Fibroblast of mammary gland (primary cell): Measurements from ENCODE around the gene GRIK4.

Experiments
- DNase-seq: peaks from one replicate; pipeline ENCODE4 v3.0.0-alpha.2; 2010; ENCODE audit warnings: low read depth
- H3K4me3 ChIP-seq: 2 replicates; pipeline ENCODE4 v1.5.1; 2011; ENCODE audit warnings: low read depth, mild to moderate bottlenecking, low read length, moderate library complexity; ENCODE audit not compliant: control insufficient read depth
- CTCF ChIP-seq: conservative IDR thresholded peaks from 2 replicates; pipeline ENCODE4 v1.5.1; 2011; ENCODE audit warnings: low read depth, low read length, inconsistent platforms; ENCODE audit not compliant: control insufficient read depth, insufficient read depth

Gene GRIK4

GRCh38 chr11:120744016-120744994 lies 232.8 kb downstream of the GRIK4 start:
- TF ChIP-seq CTCF = peak; percentile 15
- no peak overlapping the region for H3K4me3 ChIP-seq
- DNase-seq = no peak

DNA sequence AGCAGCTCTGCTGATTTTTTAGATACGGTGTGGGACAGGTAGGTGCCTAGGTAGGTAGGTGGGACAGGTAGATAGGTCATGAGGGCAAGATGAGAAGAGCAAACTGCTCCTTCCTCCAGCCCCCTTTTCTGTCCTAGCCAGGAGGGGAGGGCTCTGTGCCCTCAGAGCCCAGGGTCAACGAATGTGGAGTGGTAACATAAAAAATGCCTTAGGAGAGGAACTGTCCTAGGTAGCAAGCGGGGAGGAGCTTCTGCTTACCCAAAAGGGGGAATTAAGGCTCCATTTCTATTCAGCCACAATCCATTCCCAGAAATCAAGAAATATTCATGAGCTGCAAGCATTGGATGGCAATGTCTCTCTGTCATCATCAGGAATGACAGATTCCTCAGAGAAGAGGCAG lies 234.8 kb downstream of the GRIK4 start:
- TF ChIP-seq CTCF = no peak
- H3K4me3 ChIP-seq = no peak overlapping the region
- no peak for DNase-seq

- no peak for TF ChIP-seq CTCF
- peak; percentile 5 for DNase-seq
- no peak overlapping the region for H3K4me3 ChIP-seq
These were observed 235.5 kb downstream of the GRIK4 start for GRCh38 chr11:120746836-120747609.

- no peak for TF ChIP-seq CTCF
- H3K4me3 ChIP-seq = no peak overlapping the region
- no peak for DNase-seq
These were observed 236.6 kb downstream of the GRIK4 start for GRCh38 chr11:120747850-120748814.

DNA sequence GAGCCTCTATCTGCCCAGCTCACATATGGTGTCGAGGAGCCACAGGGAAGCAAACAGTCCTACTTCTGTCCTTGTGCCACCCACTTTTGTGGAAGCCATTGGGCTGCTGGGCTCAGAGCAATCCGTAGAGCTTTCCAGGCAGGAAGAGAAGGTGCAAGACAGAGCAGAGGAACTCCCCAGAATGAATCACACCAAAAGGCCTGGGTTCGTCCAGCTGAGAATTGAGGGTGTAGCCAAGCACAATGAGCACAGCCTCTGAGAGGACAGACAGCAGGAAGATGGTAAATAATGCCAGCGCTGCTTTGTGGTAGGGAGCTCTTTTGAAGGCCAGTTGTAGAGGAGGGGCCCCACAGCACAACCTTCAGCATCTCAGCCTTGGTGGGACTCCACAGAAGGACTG lies 237.8 kb downstream of the GRIK4 start:
- DNase-seq = no peak
- TF ChIP-seq CTCF = no peak
- H3K4me3 ChIP-seq = no peak overlapping the region

DNA sequence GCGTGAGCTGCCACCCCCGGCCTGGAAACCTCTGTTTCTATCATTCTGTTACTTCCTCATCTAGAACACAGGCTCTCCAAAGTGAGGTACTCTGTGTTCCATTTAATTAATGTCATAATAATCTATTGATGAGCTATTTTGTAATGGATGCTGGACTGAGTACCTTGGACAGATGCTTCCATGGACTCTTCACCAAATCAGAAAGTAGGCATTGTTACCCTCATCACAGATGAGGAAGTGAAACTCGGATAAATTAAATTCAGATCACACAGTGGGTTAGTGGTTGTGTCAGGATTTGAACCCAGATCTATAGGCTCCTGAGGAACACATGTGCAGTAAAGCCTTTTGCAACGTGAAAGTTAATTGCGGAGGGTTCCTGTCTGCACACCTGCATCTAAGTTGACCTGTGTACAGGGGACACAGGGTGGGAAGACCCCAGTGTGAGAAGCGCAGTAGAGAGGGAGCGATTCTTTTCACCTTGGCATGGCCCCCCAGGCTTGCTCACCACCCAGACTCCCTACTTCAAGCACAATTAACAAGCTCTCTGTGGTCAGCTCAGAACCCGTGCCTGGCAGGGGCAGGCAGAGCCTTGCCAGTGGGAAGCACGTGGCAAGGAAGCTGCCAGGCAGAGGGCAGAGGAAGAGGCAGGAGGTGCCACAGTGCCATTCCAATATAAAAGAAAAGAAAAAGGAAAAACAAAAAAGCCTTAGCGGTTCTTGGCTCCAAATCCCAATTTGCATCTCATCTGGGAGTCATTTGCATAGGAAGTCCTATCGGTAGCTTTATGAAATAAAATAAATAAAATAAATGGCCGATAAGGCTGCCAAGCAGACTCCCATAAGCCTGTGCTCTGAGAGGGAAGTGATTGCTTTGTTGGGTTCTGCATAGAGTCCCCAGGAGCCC lies 239.3 kb downstream of the GRIK4 start:
- H3K4me3 ChIP-seq = no peak overlapping the region
- no peak for TF ChIP-seq CTCF
- no peak for DNase-seq
